ENCODE measurements around the gene OR52H1. TPM values are rescaled to one million over a fixed set of nuclear protein-coding genes. Genes with fewer than 3 reads are reported as not detected.

Gene OR52H1
- total RNA-seq, 1 donor from 2014 or later = not detected

DNA sequence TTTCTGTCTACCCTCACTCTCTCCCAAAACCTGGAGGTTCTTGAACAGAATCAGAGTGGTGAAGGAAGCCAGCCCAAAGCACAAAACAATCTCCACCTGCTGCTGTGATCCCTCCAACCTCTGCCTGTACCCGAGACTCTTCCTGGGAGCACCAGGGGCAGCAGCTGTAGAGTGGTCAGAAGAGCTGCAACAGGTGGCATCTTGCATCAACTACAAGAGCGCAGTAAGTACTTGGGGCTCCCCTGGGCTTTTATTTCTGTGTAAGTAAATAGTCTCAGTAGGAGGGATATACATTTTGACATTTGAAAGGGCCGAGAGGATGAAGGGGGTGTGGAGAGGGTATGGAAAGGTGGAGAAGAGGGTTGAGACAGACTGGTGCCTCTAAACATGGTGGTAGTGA is 23.6 kb downstream of the OR52H1 start:
- H3K27me3 Mint-ChIP-seq (ENCODE audit: insufficient read depth) = peaks cover 7% of the 10 kb centered on the region

GRCh38 chr11:5522308-5522707 is 26.0 kb downstream of the OR52H1 start:
- Mint-ChIP-seq H3K27me3 (ENCODE audit: insufficient read depth) (peaks cover 7% of the 10 kb centered on the region), H3K36me3 (ENCODE audit: low read depth) (no peaks in the 10 kb centered on the region), H3K9me3 (no peaks in the 10 kb centered on the region), H3K4me1 (ENCODE audit: low read depth) (no peaks in the 10 kb centered on the region), H3K4me3 (no peak overlapping the region), H3K27ac (no peak overlapping the region)
- intact Hi-C loops (cut with micrococcal nuclease) = no loop called here
- no peak for DNase-seq (ENCODE audit: low spot score)

More for the DNA sequence above, 23.6 kb downstream of the OR52H1 start:
- no peak overlapping the region for H3K4me3 Mint-ChIP-seq
- no peaks in the 10 kb centered on the region for H3K4me1 Mint-ChIP-seq (ENCODE audit: low read depth)
- no peaks in the 10 kb centered on the region for H3K9me3 Mint-ChIP-seq
- no peak overlapping the region for H3K27ac Mint-ChIP-seq
- H3K36me3 Mint-ChIP-seq (ENCODE audit: low read depth) = no peaks in the 10 kb centered on the region
- DNase-seq (ENCODE audit: low spot score) = no peak
- intact Hi-C loops (cut with micrococcal nuclease) = no loop called here

DNA sequence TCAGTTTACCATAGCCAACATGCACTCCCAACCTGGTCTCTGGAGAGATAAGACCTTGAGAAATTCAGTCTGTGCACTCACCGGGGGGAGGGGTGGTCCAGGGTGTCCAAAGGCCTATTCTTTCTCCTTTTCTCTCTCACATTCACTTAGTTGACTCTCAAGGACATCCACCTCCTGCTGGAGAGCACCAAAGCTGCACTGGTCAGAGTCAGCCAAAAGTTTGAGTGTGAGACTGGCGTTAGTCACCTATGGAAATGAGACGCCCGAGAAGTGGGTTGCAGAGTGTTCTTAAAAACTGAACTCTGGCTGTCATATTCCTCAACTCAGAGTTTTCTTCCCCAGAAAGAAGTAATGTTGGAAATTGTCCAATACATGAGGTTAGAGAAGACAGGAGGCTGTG is 26.8 kb downstream of the OR52H1 start:
- Mint-ChIP-seq H3K4me1 (ENCODE audit: low read depth) (no peaks in the 10 kb centered on the region), H3K9me3 (no peaks in the 10 kb centered on the region), H3K4me3 (no peak overlapping the region), H3K36me3 (ENCODE audit: low read depth) (no peaks in the 10 kb centered on the region), H3K27me3 (ENCODE audit: insufficient read depth) (peaks cover 7% of the 10 kb centered on the region), H3K27ac (no peak overlapping the region)
- intact Hi-C loops (cut with micrococcal nuclease) = no loop called here
- DNase-seq (ENCODE audit: low spot score) = no peak

- DNase-seq (ENCODE audit: low spot score) = no peak
- Mint-ChIP-seq H3K27me3 (ENCODE audit: insufficient read depth) (peaks cover 5% of the 10 kb centered on the region), H3K27ac (no peak within 1 kb of the TSS), H3K9me3 (no peaks in the 10 kb centered on the region), H3K4me1 (ENCODE audit: low read depth) (no peaks in the 10 kb centered on the region), H3K36me3 (ENCODE audit: low read depth) (no peaks in the 10 kb centered on the region), H3K4me3 (no peak within 1 kb of the TSS)
- intact Hi-C loops (cut with micrococcal nuclease) = no loop called here
Observed at GRCh38 chr11:5516599-5516998, 31.7 kb downstream of the OR52H1 start, which contains the start of gene UBQLNL. Gene UBQLNL (minus strand): TSS chr11:5516699. CDS start chr11:5516441, 258 bp downstream.

- Mint-ChIP-seq H3K4me1 (ENCODE audit: low read depth) (no peaks in the 10 kb centered on the region), H3K9me3 (no peaks in the 10 kb centered on the region), H3K27me3 (ENCODE audit: insufficient read depth) (peaks cover 5% of the 10 kb centered on the region), H3K27ac (no peak overlapping the region), H3K36me3 (ENCODE audit: low read depth) (no peaks in the 10 kb centered on the region), H3K4me3 (no peak overlapping the region)
- no peak for DNase-seq (ENCODE audit: low spot score)
- intact Hi-C loops (cut with micrococcal nuclease) = no loop called here
Observed at GRCh38 chr11:5514841-5515240, 33.5 kb downstream of the OR52H1 start.

GRCh38 chr11:5509803-5510202 is 38.5 kb downstream of the OR52H1 start, which contains the start of gene UBQLN3:
Gene UBQLN3 (minus strand): TSS chr11:5509957. CDS start chr11:5509558, 399 bp downstream.
- DNase-seq (ENCODE audit: low spot score) = no peak
- no peaks in the 10 kb centered on the region for H3K4me1 Mint-ChIP-seq (ENCODE audit: low read depth)
- intact Hi-C loops (cut with micrococcal nuclease) = no loop called here
- H3K9me3 Mint-ChIP-seq = no peaks in the 10 kb centered on the region
- no peak within 1 kb of the TSS for H3K27ac Mint-ChIP-seq
- peaks cover 3% of the 10 kb centered on the region for H3K27me3 Mint-ChIP-seq (ENCODE audit: insufficient read depth)
- no peaks in the 10 kb centered on the region for H3K36me3 Mint-ChIP-seq (ENCODE audit: low read depth)
- H3K4me3 Mint-ChIP-seq = no peak within 1 kb of the TSS

- no peaks in the 10 kb centered on the region for H3K36me3 Mint-ChIP-seq (ENCODE audit: low read depth)
- intact Hi-C loops (cut with micrococcal nuclease) = no loop called here
- no peak for DNase-seq (ENCODE audit: low spot score)
Observed at GRCh38 chr11:5508605-5509004, 39.7 kb downstream of the OR52H1 start.

DNA sequence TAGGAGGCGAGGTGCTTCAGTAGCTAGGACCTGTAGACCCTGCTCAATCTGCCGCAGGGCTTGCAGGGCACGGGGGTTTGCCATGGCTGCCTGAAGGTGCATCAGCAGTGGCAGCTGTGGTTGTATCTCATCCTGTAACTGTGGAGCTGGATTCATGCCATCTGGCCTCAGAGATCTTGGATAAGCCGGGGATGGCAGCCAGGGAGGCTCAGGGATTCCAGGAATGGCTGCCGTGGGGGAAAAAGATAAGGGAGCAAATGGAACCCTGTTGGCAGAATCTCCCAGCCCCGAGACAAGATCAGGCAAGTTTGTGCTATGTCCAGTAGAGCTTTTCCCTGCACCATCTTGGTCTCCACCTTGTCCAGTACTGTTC is 40.4 kb downstream of the OR52H1 start:
- DNase-seq (ENCODE audit: low spot score) = no peak
- peaks cover 3% of the 10 kb centered on the region for H3K27me3 Mint-ChIP-seq (ENCODE audit: insufficient read depth)
- intact Hi-C loops (cut with micrococcal nuclease) = no loop called here
- no peak overlapping the region for H3K27ac Mint-ChIP-seq
- H3K36me3 Mint-ChIP-seq (ENCODE audit: low read depth) = no peaks in the 10 kb centered on the region
- no peaks in the 10 kb centered on the region for H3K9me3 Mint-ChIP-seq
- H3K4me3 Mint-ChIP-seq = no peak overlapping the region
- no peaks in the 10 kb centered on the region for H3K4me1 Mint-ChIP-seq (ENCODE audit: low read depth)

More at GRCh38 chr11:5508605-5509004, 39.7 kb downstream of the OR52H1 start:
- Mint-ChIP-seq H3K27me3 (ENCODE audit: insufficient read depth) (peaks cover 3% of the 10 kb centered on the region), H3K27ac (no peak overlapping the region), H3K9me3 (no peaks in the 10 kb centered on the region), H3K4me3 (no peak overlapping the region), H3K4me1 (ENCODE audit: low read depth) (no peaks in the 10 kb centered on the region)

GRCh38 chr11:5507177-5507932 is 41.0 kb downstream of the OR52H1 start:
- no peaks in the 10 kb centered on the region for H3K27me3 Mint-ChIP-seq (ENCODE audit: insufficient read depth)
- intact Hi-C loops (cut with micrococcal nuclease) = no loop called here
- no peak for DNase-seq (ENCODE audit: low spot score)
- H3K9me3 Mint-ChIP-seq = no peaks in the 10 kb centered on the region
- no peak overlapping the region for H3K4me3 Mint-ChIP-seq
- H3K4me1 Mint-ChIP-seq (ENCODE audit: low read depth) = no peaks in the 10 kb centered on the region
- no peak overlapping the region for H3K27ac Mint-ChIP-seq
- H3K36me3 Mint-ChIP-seq (ENCODE audit: low read depth) = no peaks in the 10 kb centered on the region

DNA sequence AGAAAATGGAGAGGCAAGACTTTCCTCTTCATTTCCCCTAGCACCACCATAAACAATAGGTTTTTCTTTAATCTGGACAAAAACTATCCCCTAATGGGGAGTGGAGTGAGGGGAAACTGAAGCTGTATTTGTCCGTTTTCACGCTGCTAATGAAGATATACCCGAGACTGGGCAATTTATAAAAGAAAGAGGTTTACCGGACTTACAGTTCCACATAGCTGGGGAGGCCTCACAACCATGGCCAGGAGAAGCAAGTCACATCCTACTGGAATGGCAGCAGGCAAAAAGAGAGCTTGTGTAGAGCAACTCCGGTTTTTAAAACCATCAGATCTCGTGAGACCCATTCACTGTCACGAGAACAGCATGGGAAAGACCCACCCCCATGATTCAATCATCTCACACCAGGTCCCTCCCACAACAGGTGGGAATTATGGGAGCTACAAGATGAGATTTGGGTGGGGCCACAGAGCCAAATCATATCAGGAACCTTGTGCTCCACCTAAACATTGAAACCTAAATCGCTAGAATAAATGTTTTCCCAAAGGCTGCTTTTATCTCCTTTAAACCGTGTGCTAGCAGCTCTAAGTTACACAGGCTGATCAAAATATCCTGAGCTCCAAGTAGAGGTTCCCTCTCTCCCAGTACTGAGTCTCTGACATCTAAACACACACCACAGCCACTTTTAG is 42.8 kb downstream of the OR52H1 start:
- DNase-seq (ENCODE audit: low spot score) = no peak
- Mint-ChIP-seq H3K27ac (no peak overlapping the region), H3K27me3 (ENCODE audit: insufficient read depth) (peaks cover 5% of the 10 kb centered on the region), H3K36me3 (ENCODE audit: low read depth) (no peaks in the 10 kb centered on the region), H3K4me3 (no peak overlapping the region), H3K4me1 (ENCODE audit: low read depth) (no peaks in the 10 kb centered on the region), H3K9me3 (no peaks in the 10 kb centered on the region)
- intact Hi-C loops (cut with micrococcal nuclease) = no loop called here

GRCh38 chr11:5504403-5504921 is 43.9 kb downstream of the OR52H1 start:
- Mint-ChIP-seq H3K36me3 (ENCODE audit: low read depth) (no peaks in the 10 kb centered on the region), H3K4me3 (no peak overlapping the region), H3K27me3 (ENCODE audit: insufficient read depth) (peaks cover 7% of the 10 kb centered on the region)

GRCh38 chr11:5500393-5500801 is 47.9 kb downstream of the OR52H1 start:
- H3K9me3 Mint-ChIP-seq = no peaks in the 10 kb centered on the region
- no peak for DNase-seq (ENCODE audit: low spot score)
- no peaks in the 10 kb centered on the region for H3K4me1 Mint-ChIP-seq (ENCODE audit: low read depth)
- H3K4me3 Mint-ChIP-seq = no peak overlapping the region
- H3K27me3 Mint-ChIP-seq (ENCODE audit: insufficient read depth) = peaks cover 7% of the 10 kb centered on the region
- intact Hi-C loops (cut with micrococcal nuclease) = no loop called here
- no peak overlapping the region for H3K27ac Mint-ChIP-seq
- H3K36me3 Mint-ChIP-seq (ENCODE audit: low read depth) = no peaks in the 10 kb centered on the region

More at GRCh38 chr11:5504403-5504921, 43.9 kb downstream of the OR52H1 start:
- intact Hi-C loops (cut with micrococcal nuclease) = no loop called here
- DNase-seq (ENCODE audit: low spot score) = no peak
- H3K4me1 Mint-ChIP-seq (ENCODE audit: low read depth) = no peaks in the 10 kb centered on the region
- H3K27ac Mint-ChIP-seq = no peak overlapping the region
- no peaks in the 10 kb centered on the region for H3K9me3 Mint-ChIP-seq

- no peak overlapping the region for H3K4me3 Mint-ChIP-seq
- DNase-seq (ENCODE audit: low spot score) = no peak
- no peaks in the 10 kb centered on the region for H3K9me3 Mint-ChIP-seq
- H3K27me3 Mint-ChIP-seq (ENCODE audit: insufficient read depth) = peaks cover 7% of the 10 kb centered on the region
- H3K4me1 Mint-ChIP-seq (ENCODE audit: low read depth) = no peaks in the 10 kb centered on the region
- intact Hi-C loops (cut with micrococcal nuclease) = no loop called here
- H3K27ac Mint-ChIP-seq = no peak overlapping the region
- no peaks in the 10 kb centered on the region for H3K36me3 Mint-ChIP-seq (ENCODE audit: low read depth)
Observed at GRCh38 chr11:5499671-5500070, 48.7 kb downstream of the OR52H1 start.

All from activated T-helper 1 cell treated with anti-CD3 and anti-CD28 coated beads, Interleukin-12 subunit alpha, Interleukin-12 subunit beta, Interleukin-2, Interleukin-4 antibody, amounts not matched to agents 30 ng/mL and 10 ng/mL and 1 ng/mL, durations not matched to agents 14 hours and 24 hours and 36 hours (primary cell).